Measurements from ENCODE around the gene ATG9A.
"Not testable (repeated sequence)": the region's sequence is repeated elsewhere in the genome, so short reads cannot be mapped to it uniquely, and the experiment has no call there.

The ATG9A gene

GRCh38 chr2:219207134-219207883 is 22.1 kb downstream of the ATG9A start:
- DNase-seq (ENCODE audit: low read depth in 2 of 2, low spot score in 1 of 2): no peak

- DNase-seq (ENCODE audit: low read depth in 2 of 2, low spot score in 1 of 2): peak; percentile 89 to 90
These were observed 22.9 kb downstream of the ATG9A start, which contains the start of gene ZFAND2B for GRCh38 chr2:219206328-219207133. ZFAND2B (plus strand) TSS chr2:219206782; CDS start chr2:219206988, 206 bp downstream.

- no peak for DNase-seq (ENCODE audit: low read depth in 2 of 2, low spot score in 1 of 2)
These were observed 23.5 kb downstream of the ATG9A start for GRCh38 chr2:219205981-219206327.

- DNase-seq (ENCODE audit: low read depth in 2 of 2, low spot score in 1 of 2): no peak
These were observed 24.3 kb downstream of the ATG9A start for GRCh38 chr2:219205165-219205538.

- no peak for DNase-seq (ENCODE audit: low read depth in 2 of 2, low spot score in 1 of 2)
These were observed 24.8 kb downstream of the ATG9A start for GRCh38 chr2:219204425-219205164.

- DNase-seq (ENCODE audit: low read depth in 2 of 2, low spot score in 1 of 2): not testable (repeated sequence)
These were observed 28.1 kb downstream of the ATG9A start for GRCh38 chr2:219201331-219201730.

GRCh38 chr2:219200502-219201326 is 28.7 kb downstream of the ATG9A start:
- not testable (repeated sequence) for DNase-seq (ENCODE audit: low read depth in 2 of 2, low spot score in 1 of 2)

- DNase-seq (ENCODE audit: low read depth in 2 of 2, low spot score in 1 of 2): no peak
These were observed 29.8 kb downstream of the ATG9A start for GRCh38 chr2:219199470-219200211.

GRCh38 chr2:219198974-219199373 is 30.5 kb downstream of the ATG9A start:
- no peak for DNase-seq (ENCODE audit: low read depth in 2 of 2, low spot score in 1 of 2)

GRCh38 chr2:219197388-219197787 is 32.0 kb downstream of the ATG9A start:
- DNase-seq (ENCODE audit: low read depth in 2 of 2, low spot score in 1 of 2): no peak

GRCh38 chr2:219186754-219187456 is 42.5 kb downstream of the ATG9A start:
- no peak for DNase-seq (ENCODE audit: low read depth in 2 of 2, low spot score in 1 of 2)

GRCh38 chr2:219184121-219184520 is 45.3 kb downstream of the ATG9A start:
- DNase-seq (ENCODE audit: low read depth in 2 of 2, low spot score in 1 of 2): no peak

GRCh38 chr2:219183151-219183772 is 46.2 kb downstream of the ATG9A start:
- no peak for DNase-seq (ENCODE audit: low read depth in 2 of 2, low spot score in 1 of 2)

GRCh38 chr2:219182331-219183150 is 46.9 kb downstream of the ATG9A start:
- DNase-seq (ENCODE audit: low read depth in 2 of 2, low spot score in 1 of 2): no peak

- DNase-seq (ENCODE audit: low read depth in 2 of 2, low spot score in 1 of 2): no peak
These were observed 47.9 kb downstream of the ATG9A start for GRCh38 chr2:219181531-219181930.

GRCh38 chr2:219180961-219181360 is 48.5 kb downstream of the ATG9A start:
- no peak for DNase-seq (ENCODE audit: low read depth in 2 of 2, low spot score in 1 of 2)

- no peak for DNase-seq (ENCODE audit: low read depth in 2 of 2, low spot score in 1 of 2)
These were observed 49.6 kb downstream of the ATG9A start for GRCh38 chr2:219179601-219180465.
